ENCODE data around the gene RASGRF1. TPM values are rescaled to one million over a fixed set of nuclear protein-coding genes. Genes with fewer than 3 reads are reported as not detected.
"Not testable (repeated sequence)": the region's sequence is repeated elsewhere in the genome, so short reads cannot be mapped to it uniquely, and the experiment has no call there.

The RASGRF1 gene, protein sequence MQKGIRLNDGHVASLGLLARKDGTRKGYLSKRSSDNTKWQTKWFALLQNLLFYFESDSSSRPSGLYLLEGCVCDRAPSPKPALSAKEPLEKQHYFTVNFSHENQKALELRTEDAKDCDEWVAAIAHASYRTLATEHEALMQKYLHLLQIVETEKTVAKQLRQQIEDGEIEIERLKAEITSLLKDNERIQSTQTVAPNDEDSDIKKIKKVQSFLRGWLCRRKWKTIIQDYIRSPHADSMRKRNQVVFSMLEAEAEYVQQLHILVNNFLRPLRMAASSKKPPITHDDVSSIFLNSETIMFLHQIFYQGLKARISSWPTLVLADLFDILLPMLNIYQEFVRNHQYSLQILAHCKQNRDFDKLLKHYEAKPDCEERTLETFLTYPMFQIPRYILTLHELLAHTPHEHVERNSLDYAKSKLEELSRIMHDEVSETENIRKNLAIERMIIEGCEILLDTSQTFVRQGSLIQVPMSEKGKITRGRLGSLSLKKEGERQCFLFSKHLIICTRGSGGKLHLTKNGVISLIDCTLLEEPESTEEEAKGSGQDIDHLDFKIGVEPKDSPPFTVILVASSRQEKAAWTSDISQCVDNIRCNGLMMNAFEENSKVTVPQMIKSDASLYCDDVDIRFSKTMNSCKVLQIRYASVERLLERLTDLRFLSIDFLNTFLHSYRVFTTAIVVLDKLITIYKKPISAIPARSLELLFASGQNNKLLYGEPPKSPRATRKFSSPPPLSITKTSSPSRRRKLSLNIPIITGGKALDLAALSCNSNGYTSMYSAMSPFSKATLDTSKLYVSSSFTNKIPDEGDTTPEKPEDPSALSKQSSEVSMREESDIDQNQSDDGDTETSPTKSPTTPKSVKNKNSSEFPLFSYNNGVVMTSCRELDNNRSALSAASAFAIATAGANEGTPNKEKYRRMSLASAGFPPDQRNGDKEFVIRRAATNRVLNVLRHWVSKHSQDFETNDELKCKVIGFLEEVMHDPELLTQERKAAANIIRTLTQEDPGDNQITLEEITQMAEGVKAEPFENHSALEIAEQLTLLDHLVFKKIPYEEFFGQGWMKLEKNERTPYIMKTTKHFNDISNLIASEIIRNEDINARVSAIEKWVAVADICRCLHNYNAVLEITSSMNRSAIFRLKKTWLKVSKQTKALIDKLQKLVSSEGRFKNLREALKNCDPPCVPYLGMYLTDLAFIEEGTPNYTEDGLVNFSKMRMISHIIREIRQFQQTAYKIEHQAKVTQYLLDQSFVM (N-terminal part only)
- not detected for total RNA-seq
- long read RNA-seq, result 0 reads

DNA sequence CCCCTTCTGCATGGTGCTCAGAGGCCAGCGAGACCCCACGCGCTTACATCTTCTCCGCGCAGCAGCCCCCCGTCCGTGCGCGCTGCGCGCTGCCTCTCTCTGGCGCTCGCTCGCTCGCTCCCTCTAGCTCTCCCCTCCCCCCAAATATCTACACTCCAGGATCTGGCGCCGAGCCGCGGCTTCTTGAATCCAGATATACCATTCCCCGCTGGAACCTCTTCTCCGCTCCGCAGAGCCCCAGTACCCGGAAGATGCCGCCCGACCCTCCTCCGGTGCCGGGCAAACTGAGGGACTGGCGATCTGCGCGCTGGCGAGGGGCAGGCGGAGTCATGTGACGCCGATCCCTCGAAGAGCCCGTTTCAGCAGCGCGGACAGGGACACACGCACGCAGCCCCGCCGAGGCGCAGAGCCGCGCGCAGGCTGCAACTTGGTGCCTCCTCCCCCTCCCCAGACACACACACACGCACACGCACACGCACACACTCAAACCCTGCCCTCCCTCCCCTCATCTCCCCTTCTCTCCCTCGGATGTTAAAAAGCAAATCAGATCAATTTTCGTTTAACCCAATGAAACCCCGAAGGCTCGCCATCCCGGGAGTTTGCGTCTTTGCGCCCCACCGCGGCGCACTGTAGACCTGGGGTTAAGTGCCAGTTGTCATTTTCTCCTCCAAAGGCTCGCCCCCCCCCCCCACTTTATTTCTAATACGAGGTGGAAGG is at the start of gene RASGRF1:
TSS of gene RASGRF1 (minus strand) at position 294 of the 717 bp plus-strand sequence. CDS start at position 12, 282 bp downstream.
- intact Hi-C loops (cut with DNase I), result no loop called here
- ATAC-seq (no peak), DNase-seq (no peak)

DNA sequence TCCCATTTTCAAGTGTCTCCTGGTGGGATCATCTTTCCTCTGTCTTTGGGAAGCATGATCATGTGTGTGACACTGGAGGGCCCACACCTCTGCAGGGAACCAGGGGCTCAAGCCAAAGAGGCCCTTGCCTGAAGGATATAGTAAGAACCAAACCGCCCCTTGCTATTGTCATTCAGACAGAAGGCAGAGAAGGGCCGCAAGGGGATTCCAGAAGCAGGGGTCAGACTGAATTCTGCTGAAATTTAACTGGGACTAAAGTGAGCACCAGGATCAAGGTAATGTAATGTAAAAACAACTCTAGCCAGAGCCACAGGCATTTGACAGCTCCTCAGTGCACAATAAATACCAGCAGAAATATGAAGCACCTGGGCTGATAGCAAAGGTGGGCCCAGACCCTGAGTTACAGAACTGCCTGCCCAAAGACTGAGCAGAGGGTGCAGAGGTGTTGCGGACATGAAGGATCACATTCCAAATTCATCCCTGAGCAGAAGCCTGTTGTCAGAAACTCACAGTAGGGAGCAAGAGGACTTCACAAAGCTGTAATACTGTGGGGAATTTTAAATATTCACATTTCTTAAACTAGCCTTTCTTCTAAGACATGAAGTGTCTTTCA is 46.0 kb upstream of the RASGRF1 start:
- DNase-seq, result no peak
- ATAC-seq, result no peak
- intact Hi-C loops (cut with DNase I), result no loop called here

DNA sequence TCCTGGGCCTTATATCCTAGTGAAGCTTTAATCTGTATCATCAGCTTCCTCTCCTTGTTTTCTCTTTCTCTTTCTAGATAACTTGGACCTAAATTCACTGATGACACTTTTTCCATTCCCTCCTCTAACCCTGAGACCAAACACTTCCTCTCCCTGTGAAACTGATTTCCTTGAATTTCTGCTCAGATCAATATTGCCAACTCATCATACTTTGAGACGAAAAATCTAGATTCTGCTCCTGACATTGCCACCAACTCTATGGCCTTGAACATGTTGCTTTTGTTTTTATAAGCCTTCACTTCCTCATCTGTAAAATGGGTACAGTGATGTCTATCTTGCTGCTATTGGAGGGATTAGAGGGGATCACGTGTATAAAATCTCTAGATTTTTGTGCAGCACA is 42.7 kb upstream of the RASGRF1 start:
- DNase-seq (no peak), ATAC-seq (no peak)
- intact Hi-C loops (cut with DNase I), result no loop called here

DNA sequence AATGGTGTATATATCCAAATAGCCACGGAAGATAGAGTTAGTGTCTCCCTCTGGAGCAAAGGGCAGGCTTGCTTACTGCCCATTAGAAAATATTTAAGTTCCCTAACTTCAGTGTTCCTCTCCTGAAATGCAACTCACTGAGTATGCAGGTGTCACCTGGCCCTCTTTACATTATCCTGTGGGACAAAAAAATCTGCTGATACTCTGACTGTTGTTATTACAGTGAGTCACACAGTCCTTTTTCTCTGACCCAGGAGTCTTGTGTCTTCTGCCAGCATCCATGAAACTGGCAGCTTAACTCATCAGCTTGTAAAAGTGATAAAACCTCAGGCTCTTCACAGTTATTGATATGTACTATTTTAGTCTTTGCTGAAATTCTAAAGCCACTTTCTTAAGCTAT is 42.2 kb upstream of the RASGRF1 start:
- no peak for ATAC-seq
- DNase-seq, result no peak
- intact Hi-C loops (cut with DNase I), result no loop called here

DNA sequence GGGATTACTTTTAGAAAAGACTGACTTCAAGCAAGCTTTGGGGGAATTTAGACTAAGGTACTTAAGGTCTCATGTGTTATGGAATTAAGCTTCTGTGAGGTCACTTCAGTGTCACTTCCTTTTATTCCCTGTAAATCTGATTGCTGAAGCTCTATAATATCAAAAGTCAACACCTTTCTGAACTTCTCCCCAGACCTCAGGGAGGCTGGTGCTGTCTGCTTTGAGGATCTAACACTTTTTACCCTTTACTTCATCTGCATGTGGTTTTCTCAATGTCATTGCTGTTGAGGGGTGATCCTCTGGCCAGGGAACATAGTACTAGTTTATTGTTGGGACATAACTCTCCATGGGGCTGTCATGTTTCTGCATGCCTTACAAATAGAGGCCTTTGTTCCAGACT is 41.8 kb upstream of the RASGRF1 start:
- intact Hi-C loops (cut with DNase I), result no loop called here
- DNase-seq, result no peak
- no peak for ATAC-seq

DNA sequence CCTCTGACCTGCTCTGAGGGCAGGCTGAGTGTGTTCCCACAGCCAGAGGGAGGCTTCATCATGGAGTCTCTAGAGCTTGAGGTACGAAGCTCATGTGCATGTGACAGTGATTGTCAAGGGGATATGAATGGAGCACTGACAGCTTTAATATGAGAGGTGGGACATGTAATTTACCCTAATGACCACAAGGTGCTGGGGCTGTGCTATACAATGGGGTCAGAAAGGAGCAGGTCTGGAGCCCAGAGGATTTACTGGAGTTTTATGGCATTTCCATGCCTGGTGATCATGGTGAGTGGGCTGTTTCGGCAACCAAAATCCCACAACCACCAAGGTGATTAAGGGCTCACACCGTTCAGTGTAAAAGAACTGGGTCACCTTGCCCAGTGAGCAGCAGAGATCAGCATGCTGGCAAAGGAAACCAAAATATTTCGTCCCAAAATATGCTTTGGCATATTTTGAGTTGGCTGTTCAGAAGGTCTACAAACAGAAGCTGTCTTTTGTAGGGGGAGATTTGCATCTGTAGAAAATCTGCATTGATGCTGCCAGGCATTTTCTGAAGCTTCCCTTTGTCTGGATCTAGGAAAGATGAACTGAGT is 40.1 kb upstream of the RASGRF1 start:
- no peak for DNase-seq
- intact Hi-C loops (cut with DNase I), result no loop called here
- ATAC-seq, result no peak

DNA sequence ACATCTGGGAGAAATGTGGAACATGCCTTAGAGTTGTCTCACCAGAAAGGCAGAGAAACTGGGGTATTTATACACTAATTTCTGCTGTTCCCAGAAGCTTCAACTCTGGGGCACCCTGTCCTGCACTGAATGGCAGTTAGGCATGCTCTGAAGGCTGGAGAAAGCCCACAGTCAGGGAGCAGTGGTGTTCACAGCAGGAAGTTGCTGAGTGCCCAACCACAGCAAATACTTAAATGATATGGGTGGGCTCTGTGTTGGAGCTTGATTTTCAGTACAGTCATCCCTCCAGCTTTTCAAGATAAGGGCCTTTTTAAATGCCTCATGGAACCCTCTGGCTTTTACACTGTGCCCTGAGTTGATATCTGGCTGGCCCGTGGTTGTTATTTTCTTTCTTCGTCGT is 38.7 kb upstream of the RASGRF1 start:
- intact Hi-C loops (cut with DNase I), result no loop called here
- ATAC-seq (no peak), DNase-seq (no peak)

DNA sequence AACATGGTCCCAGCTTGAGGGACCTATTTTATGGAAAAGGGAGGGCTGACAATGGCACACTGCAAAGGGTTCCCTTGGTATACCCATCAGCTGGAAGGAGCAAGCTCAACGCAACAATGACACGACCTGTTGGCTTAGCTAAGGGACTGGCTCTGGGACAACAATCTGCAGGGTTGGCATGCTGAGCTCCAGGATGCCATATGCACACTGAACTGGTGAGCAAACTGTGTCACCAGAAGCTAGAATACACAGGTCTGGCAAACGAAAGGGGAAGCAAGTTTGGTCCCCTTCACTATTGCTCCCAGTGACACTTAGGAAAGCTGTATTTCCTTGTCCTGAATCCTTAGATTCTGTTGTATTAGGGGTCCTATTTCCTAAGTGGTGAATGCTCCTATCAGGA is 38.0 kb upstream of the RASGRF1 start:
- no peak for DNase-seq
- no peak for ATAC-seq
- intact Hi-C loops (cut with DNase I), result no loop called here

DNA sequence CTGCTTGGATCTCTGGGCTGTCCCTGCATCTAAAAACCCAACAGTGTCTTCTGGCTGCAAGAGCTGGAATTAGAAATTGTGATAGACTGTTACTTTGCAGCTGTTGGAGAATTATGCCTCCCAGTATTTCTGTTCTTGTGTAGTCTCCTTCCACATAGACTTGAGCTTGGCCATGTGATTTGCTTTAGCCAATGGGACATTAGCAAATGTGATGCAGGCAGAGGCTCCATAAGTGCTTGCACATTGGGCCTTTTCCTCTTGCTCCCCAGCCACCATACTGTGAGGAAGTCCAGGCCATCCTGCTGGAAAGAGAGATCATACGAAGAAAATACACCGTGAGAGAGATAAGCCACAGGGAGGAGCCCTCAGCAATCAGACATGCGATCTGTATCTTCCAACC is 33.8 kb upstream of the RASGRF1 start:
- intact Hi-C loops (cut with DNase I), result no loop called here
- DNase-seq (no peak), ATAC-seq (no peak)

DNA sequence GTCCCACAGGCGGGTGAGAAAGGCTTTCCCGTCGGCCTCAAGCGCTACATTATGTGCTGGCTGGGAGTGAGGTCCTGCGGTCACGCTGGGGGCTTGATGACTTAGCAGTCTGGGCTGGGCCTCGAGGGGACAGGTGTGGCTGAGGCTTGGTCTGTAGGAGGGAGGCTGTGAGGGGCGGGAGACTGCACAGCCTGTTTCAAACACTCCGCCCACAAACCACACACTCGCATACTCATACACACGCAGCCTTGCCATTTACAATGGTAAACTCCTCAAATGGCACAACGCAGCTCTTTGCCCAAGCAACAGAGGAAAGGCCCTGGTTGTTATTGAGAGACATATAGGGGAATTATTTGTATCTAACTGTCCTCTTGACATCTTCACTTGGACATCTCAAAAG is 32.4 kb upstream of the RASGRF1 start:
- intact Hi-C loops (cut with DNase I), result no loop called here
- DNase-seq (no peak), ATAC-seq (no peak)

DNA sequence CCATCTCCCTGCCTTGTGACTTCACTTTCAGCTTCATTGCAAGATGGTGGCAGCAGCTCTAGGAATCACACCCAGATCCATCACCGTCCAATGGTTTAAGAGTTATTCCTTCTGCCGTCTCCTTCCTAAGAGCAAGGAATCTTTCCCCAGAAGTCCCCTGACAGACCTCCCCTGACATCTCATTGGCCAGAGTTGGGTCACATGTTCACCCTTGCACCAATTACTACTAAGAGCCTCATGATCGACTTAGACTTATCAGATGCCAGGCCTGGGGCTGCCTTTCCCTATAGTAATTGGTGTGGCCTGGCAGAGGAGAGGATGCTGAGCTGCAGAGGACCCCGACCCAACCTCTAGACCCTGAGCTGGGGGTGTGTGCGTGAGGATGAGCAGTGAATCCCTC is 31.8 kb upstream of the RASGRF1 start:
- DNase-seq, result no peak
- intact Hi-C loops (cut with DNase I), result no loop called here
- ATAC-seq, result no peak

DNA sequence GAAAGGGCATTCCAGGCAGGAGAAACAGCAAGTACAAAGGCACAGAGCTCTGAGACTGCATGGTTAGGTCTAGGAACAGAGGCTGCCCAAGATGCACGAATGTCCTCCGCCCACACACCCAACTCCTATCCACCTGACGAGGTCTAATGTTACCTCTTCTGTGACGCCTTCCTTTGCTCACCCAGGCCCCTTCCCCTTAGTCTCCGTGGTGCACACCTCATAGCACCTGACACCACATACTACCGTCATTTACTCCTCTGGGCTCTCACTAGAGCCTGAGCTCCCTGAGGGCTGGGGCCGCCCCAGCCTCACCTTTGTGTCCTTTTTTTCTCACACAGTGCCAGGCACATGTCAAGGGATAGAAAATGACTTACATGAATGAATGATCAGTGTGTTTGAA is 31.0 kb upstream of the RASGRF1 start:
- intact Hi-C loops (cut with DNase I), result no loop called here
- DNase-seq (no peak), ATAC-seq (no peak)

DNA sequence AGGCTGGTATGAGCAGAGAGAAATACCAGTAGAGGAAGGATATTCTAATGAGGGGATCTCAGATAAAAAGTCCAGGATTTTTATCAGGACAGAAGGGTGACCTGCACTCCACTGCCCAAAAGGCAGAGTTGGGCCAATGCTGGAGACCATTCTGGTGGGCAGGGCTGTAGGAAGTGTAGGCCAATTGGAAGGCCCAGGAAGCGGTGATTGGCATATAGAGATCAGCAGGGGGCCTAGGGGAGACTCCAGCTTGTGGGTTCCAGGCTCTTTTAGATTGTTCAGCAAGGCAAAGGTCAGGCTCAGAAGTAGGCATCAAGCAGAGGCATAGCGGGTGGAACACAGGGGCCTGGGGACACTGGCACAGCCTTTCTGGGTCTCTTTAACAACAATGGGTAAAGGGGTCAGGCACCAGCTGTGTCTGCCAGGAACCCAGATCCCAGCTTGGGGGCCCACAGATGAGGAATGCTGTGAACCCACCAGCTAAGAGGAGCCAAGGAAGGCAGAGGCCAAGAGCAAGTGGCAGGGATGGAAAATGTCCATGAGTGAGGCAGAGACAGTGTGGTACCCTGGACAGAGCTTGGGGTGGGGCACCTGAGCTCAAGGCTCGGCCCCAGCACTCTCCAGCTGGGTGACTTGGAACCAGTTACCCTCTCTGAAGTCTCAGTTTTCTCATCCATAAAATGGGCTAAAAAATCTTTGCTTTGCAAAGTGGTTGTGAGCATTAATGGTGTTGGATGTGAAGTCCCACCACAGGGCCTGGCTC is 27.0 kb upstream of the RASGRF1 start:
- intact Hi-C loops (cut with DNase I), result no loop called here
- DNase-seq, result no peak
- ATAC-seq, result no peak

DNA sequence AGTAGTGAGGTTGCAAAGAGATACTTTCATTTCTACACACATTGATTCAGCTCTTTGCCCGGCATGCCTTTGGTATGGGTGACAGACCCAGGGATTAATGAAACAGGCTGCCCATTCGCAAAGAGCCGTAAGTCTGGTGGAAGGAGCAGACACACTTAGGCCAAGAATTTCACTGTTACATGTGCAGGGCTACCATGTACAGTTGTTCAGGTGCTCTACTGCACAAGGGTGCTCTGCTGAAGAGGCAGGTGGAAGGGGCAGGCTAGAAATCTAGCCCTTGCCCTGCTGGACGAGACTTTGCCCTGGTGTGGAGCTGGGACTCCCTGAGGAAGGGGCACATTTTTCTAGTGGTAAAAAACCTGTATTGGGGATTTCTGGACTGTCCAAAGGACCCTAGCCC is 26.2 kb upstream of the RASGRF1 start:
- DNase-seq, result no peak
- ATAC-seq, result no peak
- intact Hi-C loops (cut with DNase I), result no loop called here

DNA sequence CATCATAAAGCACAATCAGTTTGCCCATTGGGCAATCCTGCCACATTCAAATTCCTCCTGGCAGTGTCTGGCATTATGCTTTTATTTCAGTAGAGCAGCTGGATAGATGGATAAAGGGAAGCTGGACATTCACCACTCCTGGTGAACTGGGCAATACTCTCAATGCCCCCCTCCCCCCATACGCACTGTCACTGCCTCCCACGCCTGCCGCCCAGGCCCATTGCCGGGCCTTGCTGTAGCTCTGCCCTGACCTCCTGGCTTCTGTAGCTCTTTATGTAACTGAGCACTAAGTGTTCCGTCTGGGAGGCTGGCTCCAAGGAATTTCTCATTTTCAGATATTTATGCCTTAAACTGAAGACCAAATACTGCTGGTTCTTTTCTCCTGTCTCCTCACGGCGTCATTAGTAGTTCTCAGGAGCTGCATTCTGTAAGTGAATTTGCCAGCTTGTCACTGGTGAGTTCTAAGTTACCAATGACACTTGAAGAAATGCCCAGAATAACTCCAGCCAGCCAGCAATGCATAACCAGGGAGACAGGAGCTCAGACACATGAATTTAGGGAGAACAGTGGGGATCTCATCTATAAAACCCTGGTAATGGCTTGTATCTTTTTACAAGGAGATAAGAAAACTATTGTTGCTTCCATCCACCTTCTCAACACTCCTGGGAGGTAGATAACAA is 25.5 kb upstream of the RASGRF1 start:
- ATAC-seq (peak in 1 of 2 donors; percentile 34), DNase-seq (no peak)
- intact Hi-C loops (cut with DNase I), result no loop called here

DNA sequence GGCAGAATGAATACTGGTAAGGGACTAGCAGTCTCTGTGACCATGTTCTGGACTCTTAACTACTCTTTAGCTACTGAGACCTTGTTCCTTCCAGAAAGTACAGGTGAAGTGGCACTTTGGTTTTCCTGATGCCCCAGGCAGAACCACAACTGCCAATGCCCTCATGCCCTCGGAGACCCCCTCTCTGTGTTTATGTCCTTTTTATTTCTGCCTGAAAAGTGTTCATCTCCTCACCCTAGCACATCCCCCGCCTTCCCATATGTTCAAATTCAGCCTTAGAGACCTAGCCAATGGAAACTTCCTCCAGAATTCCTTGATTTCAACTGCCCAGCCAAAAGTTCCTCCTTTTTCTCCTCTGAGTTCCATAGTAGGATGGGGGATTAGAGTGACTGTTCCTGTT is 23.3 kb upstream of the RASGRF1 start:
- DNase-seq, result no peak
- intact Hi-C loops (cut with DNase I), result no loop called here
- no peak for ATAC-seq

DNA sequence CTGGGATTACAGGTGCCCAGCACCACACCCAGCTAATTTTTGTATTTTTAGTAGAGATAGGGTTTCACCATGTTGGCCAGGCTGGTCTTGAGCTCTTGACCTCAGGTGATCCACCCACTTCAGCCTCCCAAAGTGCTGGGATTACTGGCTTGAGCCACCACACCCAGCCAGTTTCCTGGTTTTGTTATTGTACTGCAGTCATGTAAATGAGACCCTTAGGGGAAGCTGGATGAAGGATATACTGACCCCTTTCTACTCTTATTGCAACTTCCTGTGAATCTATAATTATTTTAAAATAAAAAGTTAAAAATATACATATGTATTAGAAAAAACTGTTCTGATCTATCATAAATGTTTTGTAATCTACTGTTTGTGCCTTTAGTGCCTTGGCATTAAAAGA is 20.8 kb upstream of the RASGRF1 start:
- ATAC-seq; intact Hi-C loops (cut with DNase I); DNase-seq: not testable (repeated sequence)

Measured in left cardiac atrium (tissue), 4 donors.